ENCODE results near the gene LMO3.

LMO3 gene

DNA sequence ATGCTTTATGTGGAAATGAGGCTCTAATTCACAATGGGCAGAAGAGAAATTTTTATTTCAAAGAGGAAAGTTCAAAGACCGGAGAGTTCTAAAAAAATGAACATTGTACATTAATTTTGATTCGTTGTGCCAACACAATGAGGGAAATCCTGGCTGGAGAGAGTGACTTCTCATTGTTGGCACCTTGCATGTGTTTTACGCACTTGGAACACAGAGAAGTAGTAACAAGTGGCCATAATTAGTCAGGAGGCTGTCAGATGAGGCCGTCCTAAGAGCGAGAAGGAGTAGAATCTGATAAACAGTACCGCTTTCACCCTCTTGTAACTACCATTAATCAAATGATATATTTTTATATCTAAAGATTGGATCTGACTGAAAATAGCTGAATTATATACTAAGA is 6.9 kb downstream of the LMO3 start:
- no peak for DNase-seq

DNA sequence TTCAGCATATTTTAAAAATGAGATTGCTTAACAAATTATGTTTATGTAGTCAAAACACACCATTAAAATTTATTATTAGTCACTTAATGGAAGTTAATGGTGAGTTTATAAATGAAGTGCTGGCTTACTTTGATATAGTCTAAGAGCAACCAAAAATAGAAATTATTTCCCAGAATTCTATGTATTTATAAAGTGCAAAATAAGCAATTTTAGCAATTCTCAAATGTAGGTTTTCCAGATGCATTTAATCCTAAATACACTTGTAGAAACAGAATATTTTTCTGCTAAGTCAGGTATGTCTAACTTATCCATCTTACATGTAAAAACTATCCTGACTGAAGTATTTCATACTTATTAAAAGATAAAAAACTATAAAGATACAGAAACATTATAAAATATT is 11.2 kb downstream of the LMO3 start:
- DNase-seq: no peak

DNA sequence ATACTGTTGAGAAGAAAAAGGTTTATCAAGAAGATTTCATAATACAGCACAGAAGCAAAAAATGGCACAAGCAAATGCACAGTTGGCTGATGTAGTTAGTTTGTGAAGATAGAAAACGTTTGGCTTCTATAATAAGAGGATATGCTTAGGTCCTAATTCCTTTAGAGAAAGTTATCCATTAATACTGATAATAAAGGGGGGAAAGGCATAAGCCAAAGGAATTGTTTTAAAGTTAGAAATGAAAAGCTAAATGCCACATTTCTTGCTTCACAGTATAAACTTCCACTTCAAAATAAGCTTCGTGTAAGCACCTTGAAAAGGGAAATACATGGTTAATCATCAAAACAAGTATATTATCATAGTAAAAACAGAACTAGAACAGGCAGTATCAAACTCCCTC is 12.4 kb downstream of the LMO3 start:
- no peak for DNase-seq

DNA sequence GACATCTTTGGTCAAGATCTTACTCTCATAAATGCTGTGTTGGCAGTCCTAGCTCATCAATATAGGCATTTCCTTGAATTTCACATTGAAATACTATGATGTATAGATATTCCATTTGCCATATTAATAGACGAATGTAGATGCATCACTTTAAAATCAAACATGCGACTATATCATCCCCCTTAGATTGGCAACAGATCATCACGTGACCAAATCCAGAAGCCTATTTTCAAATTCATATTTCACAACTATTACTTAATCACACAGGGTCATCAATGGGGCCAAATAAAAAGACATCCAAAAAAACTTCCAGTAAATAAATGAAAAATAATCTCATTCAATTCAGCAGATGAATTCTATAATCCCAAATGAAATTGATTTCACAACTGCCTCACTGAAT is 15.3 kb downstream of the LMO3 start:
- DNase-seq: no peak

DNA sequence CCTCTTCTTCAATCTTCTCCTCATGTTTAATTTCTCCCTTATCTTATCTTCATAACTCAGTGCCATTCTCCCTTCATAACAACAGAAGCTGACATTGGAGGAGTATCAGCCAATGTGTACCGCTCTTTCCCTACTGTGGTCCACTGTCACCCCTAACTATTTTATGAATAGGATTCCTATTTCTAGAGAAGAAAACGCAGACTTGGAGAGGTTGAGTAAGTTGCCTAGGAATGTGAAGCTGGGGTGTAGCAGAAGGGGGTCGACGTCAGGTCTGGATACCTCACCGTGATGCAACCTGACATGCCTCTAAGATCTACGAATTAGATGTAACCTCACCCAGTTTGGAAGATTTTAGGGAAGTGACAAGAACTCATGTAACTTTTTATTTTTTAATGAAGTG is 17.1 kb downstream of the LMO3 start:
- DNase-seq: no peak

DNA sequence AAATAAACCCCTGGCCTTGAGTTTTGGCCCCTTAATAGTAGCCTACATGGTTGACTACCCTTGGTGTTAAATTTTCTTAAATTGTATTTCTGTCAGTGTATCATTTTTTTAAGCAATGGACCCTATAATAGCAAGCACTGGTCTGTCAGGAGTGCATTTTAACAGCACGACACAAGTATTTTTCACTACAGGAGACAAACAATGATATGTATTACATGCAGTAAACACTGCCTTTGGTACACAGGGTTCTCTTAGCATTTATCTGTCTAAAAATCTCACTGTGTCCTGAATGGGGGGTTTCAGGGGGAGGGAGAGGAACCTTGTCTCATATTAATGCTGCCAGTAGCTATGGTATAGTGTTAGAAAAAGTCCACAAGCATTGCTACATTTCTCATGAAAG is 18.4 kb downstream of the LMO3 start:
- peak; percentile 90 for DNase-seq

DNA sequence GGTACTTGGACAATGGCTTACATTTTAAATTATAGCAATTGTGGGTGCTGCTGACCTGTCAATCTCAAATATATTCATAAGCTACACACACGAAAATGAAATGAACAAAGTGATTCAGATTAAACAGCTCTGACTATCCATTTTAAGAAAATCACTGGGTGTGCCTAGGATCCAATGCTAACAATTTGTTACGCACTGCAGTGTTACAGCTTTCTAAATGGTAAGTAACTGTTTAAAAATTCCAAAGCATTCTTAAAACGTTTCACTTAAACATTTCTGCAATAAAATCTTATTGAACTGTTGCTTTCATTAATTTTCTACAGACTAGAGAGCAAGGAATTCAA is 18.9 kb downstream of the LMO3 start:
- peak; percentile 94 for DNase-seq

DNA sequence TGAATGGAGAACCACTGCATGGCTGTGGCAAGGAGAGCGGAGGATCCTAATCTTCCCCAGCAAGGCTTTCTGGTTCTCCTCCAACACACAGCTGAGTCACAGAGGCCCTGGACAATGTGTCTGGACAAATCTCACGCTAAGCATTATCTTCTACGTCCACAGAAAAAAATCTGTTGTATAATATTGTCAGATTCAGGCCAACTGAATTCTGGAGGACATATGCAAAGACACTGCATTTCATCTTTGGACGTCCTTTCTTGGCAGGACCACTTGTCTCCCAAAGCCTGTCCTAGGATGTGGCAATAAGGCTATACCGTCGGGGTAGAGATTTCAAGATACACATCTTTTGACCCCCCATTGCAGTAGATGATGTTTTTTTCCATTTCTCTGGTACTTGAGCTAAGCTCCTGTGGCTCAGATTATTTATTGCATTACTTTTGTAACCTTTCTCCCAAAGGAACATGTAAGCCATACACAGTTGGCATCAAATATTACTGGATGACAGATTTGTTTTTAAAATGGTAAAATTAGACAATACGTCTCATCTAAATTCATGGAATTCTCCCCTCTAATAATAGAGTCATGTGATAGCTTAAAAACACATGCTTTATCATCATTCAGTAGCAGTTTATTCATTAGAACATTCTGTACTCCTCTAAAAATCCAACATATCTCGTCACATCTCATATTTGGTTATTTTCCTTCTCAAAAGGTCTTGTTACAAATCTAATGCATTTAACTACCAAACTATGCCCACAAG is 19.4 kb downstream of the LMO3 start:
- DNase-seq: peak; percentile 66

DNA sequence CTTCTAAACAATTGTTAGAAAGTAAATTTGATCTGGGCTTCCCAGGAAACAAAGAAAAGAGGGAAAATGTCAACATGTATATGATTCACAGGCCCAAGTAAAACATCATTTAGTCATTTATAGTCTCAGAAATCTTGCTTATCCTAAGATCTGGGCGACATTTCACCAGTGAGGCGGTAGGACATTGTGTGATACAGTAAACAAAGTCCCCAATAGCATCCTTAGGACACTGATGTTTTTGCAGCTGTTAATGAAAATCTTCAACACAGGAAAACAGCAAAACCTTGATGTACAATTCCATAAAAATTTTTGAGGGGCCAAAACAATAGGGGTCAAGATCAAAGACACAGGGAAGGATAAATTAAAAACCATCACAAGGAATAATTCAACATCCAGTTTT is 20.2 kb downstream of the LMO3 start:
- DNase-seq: no peak

DNA sequence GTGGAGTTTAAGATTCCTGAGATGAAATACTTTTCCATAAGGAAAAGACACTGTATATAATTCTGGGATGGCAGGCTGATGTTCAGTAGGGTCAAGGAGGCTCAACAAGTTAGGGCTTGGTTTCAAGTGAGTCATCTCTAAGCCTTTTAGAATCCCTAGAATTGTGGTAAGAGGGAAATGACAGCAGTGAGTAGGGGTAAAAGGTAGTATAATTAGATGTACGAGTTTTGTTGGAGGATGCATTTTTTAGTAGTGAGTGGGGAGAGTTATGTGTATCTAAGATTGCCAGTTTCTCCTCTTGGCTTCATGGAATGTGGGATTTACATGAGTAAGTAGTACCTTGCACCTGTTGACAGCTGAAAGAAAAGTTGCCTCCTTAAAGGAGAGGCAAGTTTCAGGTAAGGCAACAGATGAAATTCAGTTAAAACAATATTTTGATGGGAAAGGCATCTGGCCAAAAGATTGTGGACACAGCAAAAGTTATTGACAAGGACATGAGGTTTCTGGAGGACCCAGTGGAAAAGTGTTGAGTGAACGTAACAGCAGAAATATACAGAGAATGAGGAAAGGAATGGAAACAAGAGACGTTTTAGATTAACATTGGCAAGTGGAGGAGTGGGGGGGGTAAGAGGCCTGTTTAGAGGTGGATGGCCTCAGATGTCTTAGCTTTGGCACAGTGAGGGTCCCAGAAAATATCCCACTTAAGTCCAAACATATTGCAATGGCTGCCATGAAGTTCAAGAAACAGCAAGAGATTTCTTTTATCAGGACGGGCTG is 21.8 kb downstream of the LMO3 start:
- no peak for DNase-seq

DNA sequence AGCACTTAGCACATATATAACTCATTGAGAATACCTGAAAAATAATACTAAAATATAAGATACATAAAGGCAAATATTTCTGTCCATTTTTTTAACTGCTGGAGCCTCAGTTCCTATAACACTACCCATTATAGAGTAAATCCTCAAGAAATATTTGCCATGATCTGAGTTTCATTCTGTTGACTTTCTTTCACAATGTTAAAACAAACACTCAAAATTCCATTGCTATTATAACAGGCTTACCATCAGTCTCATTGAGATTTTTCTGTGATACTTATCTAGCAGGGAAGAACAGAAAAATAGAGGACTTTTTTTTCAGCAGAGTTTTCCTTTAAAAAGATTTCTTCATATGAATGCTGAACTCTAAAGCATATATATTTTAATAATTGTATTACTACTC is 24.5 kb downstream of the LMO3 start:
- DNase-seq: no peak

DNA sequence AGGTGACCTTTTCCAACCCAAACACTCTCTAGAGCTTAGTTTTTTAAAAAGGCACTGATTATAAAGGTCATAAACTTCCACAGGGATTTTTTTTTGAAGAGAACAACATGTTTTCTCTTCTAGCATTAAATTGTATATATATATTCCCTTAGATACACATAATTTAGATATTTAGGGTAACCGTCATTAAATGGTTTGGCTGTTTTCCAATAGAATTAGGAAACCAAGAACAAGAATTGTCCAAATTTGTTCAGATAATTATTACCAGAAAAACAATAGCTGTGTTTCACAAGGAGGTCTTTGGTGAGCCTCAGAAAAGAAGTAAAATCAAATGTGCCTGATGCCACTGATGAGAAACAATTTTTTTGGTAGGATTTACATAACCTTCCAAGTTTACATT is 26.9 kb downstream of the LMO3 start:
- DNase-seq: no peak

DNA sequence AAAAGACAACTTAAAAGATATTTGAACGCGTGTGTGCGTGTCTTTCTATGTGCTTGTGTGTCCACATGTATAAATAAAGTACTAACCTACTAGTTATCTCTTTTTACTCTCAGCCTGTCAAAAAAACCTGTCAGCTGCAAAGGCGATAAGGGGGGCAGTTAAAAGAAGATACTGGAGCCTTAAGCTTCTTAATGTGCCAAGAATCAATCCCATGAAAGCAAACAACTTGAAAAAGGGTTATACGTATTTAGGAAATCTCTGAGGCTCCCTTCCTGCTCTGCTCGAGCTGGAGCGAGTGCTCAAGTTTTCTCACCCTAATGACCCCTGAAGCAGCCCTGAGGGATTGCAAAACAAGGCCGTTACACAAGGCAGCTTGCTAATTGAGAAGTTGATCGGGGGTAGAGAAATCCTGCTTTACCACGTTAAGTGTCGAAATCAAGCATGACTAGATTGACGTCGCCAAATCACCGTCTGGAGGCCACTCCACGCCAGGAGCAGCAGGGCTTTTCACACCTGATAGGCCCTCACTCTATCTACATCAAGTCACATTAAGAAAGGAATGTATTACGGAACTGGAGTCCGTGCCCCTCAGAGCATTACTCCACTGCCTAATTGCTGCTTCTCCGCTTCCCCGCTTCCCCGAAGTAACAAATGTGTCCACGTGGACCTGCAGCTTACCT is 32.4 kb downstream of the LMO3 start:
- no peak for DNase-seq

DNA sequence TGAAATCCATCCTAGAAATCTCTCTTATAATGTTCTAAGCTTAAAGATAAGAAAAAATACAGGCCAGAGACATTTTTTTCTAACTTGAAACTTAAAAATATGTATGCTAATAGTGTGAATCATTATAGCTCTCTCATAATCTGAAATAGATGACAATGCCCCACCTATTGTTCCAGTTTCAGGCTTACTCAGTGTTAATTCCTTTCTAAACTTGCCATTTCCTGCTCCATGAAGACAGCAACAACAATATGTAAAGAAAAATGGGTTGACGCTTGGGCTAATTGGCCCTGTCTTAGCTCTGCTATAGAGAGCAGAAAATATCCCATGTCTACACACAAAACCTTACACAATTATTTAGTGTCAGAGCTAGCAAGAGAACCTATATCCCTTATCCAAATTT is 37.1 kb downstream of the LMO3 start:
- no peak for DNase-seq

DNA sequence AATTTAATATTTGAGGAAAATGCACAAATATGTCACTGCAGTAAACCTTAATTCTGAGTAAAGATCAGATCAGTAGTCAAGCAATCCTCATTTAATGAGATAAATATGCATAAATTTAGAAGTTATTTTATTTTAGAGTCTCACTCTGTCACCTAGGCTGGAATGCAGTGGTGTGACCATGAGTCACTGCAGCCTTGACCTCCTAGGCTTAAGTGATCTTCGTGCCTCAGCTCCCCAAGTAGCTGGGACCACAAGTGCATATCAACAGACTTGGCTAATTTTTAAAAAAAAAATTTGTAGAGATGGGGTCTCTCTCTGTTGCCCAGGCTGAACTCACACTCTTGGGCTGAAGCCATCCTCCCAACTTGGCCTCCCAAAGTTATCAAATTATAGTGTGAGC is 41.3 kb downstream of the LMO3 start:
- no peak for DNase-seq

DNA sequence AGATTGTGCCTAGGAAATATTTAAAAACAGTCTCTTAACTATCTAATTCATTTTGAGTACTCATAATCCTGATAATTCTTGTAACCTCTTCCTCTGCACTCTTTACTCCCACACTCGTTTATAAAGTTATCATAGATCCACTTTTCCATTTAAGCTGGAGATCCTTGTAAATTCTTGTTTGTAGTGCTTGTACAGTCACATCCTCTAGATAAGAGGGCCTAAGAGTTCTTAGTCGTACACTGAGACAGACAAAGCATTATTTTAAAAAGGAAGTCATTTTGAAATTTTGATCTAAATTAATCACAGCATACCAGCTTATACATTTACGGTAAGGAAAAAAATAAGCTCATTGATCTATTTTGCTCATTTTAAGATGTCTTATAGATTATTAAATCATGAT is 42.5 kb downstream of the LMO3 start:
- DNase-seq: no peak

DNA sequence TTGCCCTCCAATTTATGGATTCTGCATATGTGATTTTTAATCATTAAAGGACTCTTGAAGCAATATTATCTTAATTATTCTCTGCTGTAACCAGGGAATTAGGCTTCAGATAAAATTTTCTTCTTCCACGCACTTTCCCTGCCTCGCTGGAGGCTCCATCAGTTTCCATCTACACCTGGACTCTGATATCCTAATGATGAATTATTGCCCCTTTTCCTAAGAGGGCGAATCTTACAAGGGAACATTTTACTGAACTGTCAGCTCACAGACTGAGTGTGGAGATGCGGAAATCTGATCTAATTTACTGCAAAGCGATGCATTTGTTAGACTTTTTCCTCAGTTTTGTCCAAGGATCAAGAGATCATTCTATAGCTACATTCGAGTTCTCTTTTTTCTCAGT is 43.0 kb downstream of the LMO3 start:
- no peak for DNase-seq

DNA sequence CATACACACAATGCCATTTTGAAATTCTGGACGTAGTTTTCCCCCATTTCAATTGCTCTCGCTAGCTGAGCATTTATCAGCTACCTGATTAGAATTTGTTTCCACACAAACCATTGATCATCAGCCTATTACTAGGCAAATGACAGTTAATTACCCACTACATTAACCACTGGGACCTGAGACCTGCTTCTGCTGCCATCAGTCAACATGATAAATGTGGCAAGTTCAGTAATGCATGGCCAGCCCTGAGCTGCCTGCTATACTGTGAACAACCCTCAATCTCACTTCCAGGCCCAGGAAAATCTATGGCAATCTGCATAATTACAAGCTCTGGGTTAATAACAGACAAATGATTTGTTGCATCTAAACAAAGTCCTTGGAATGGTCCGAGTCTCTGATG is 43.5 kb downstream of the LMO3 start:
- DNase-seq: no peak

DNA sequence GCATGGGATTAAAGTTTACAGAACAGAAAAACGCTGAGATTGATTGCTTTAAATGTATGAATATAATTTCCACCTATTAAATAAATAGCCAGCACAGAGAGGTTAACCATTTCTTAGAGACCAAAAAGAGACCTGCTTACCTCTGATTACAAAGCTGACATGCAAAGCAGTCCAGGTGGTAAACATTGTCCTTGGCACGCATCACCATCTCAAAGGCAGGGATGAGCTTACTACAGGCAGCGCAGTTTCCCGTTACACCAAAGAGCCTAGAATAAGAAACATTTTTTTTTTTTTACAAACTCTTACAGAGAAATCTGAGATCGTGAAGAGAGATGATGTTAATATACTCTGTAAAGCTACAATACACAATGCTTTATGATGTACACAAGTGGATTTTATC is 45.7 kb downstream of the LMO3 start:
- no peak for DNase-seq

DNA sequence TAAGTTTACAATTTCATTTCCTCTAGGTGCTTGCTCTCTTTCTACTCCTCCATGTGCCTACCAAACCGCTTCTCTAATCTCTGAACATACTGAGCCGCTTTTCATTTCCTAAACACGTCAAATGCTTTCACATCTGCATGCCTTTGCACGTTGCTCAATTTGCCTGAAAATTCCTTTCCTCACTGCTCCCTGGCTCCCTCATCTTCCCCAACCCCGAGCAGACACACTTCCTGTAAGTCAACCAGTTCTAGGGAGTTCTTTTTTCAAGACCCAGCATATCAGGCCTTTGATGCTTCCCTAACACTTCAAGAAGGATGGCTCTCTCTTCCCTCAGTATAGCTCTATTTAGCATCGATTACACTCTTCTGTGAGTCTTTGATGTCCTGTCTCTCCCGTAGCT is 50.3 kb downstream of the LMO3 start:
- no peak for DNase-seq

DNA sequence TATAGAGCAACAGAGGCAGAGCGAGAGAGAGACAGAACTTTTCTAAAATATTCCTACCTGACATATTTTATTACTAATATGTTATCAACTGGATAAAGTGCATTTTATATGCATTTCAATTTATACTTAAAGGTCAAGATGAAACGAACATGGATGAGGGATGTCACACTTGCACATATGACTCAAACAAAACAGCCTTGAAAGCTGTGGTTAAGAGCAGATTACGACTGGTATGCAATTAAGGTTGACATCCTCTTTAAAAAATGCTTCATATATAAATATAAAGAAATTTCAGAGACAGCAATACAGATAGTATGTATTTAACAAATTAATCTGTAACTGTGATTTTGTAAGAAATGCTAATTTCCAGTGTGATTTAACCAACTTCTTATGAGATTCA is 52.5 kb downstream of the LMO3 start:
- no peak for DNase-seq

DNA sequence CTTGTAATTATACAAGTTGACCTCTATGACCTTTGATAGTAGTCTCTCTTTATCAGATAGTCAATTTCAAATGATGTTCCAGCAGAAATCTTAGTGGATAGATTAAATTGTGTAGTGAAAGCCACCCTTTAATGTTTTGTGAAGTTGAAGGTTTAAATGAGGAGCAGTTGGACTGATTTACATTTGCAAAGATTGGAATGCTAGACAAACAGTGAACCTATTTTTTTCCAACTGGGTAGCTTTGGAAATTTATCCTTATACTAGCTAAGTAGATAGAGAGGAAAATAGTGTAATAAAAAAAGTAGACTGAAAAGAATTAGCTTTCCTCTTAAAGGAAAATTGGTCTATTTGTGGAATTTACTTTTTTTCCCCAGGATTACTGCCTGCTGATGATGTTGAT is 53.7 kb downstream of the LMO3 start:
- no peak for DNase-seq

DNA sequence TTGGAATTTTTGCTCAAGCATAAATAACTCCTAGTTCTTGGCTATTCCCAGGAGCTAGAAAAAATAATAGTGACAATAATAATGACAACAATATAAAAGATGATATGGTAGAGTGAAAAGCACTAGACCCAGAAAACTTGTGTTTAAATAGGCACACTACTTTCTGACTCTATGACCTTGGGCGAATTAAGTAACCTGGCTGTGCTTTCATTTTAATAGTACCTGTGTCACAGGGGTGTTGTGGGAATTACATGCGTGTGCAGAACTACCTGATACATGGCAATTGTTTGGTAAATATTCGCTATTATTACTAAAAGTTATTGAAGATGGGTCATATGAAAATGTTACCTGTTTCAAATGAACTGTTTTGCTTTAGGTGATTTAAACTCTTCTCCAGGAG is 60.1 kb downstream of the LMO3 start:
- DNase-seq: no peak

DNA sequence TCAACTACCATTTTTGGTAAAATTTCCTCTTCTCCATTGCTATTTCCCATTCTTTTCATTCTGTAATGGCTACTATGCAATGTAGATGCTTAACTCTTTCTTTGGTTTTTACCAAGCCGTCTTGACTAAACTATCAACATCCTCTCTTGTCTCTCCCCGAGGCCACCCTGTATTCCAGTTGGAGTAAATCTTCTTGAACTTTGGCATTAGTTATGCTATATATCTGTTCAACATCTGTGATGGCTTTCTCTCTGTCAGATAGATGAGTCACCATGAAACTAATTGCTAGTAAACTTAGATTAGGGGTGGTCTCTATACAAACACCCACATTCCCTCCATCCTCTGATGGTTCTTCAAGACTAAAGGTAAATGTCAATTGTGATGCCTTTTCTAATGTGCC is 63.4 kb downstream of the LMO3 start:
- no peak for DNase-seq
